8988T (cell line): ENCODE results near the gene LMAN1L.
A peak's percentile ranks its signal among the peaks of the same experiment; 100 is the strongest.

Experiments used
- DNase-seq: peaks from one replicate; pipeline ENCODE4 v3.0.0; 2011

LMAN1L gene

GRCh38 chr15:74794248-74794969 is 18.2 kb upstream of the LMAN1L start:
- DNase-seq = no peak

- DNase-seq = no peak
Observed at GRCh38 chr15:74794970-74795349, 17.7 kb upstream of the LMAN1L start.

GRCh38 chr15:74795966-74796625 is 16.5 kb upstream of the LMAN1L start:
- no peak for DNase-seq

- DNase-seq = no peak
Observed at GRCh38 chr15:74798388-74799254, 14.0 kb upstream of the LMAN1L start.

GRCh38 chr15:74799255-74799855 is 13.3 kb upstream of the LMAN1L start:
- no peak for DNase-seq

- peak; percentile 84 for DNase-seq
Observed at GRCh38 chr15:74799856-74800558, 12.6 kb upstream of the LMAN1L start.

GRCh38 chr15:74800559-74801094 is 12.0 kb upstream of the LMAN1L start:
- no peak for DNase-seq

- DNase-seq = no peak
Observed at GRCh38 chr15:74801311-74801997, 11.2 kb upstream of the LMAN1L start.

GRCh38 chr15:74802290-74802689 is 10.3 kb upstream of the LMAN1L start:
- DNase-seq = no peak

GRCh38 chr15:74802862-74803447 is 9.7 kb upstream of the LMAN1L start:
- no peak for DNase-seq

GRCh38 chr15:74804935-74805334 is 7.7 kb upstream of the LMAN1L start:
- no peak for DNase-seq

- DNase-seq = no peak
Observed at GRCh38 chr15:74807282-74807681, 5.4 kb upstream of the LMAN1L start.

- no peak for DNase-seq
Observed at GRCh38 chr15:74808078-74808839, 4.4 kb upstream of the LMAN1L start.

- DNase-seq = no peak
Observed at GRCh38 chr15:74808840-74809229, 3.8 kb upstream of the LMAN1L start.

- DNase-seq = no peak
Observed at GRCh38 chr15:74809242-74809641, 3.4 kb upstream of the LMAN1L start.

GRCh38 chr15:74809956-74810355 is 2.7 kb upstream of the LMAN1L start:
- no peak for DNase-seq

- DNase-seq = no peak
Observed at GRCh38 chr15:74815121-74815934, 2.7 kb downstream of the LMAN1L start.

- no peak for DNase-seq
Observed at GRCh38 chr15:74815961-74816360, 3.3 kb downstream of the LMAN1L start.

- no peak for DNase-seq
Observed at GRCh38 chr15:74816624-74817369, 4.2 kb downstream of the LMAN1L start.
